ENCODE data around the gene CCDC179. TPM values are rescaled to one million over a fixed set of nuclear protein-coding genes. Genes with fewer than 3 reads are reported as not detected.

The CCDC179 gene
- total and polyA plus RNA-seq, 9 of the 15 experiments (the other 6 are each of a cell fraction or from before 2014, with no cell fraction given), result not detected

DNA sequence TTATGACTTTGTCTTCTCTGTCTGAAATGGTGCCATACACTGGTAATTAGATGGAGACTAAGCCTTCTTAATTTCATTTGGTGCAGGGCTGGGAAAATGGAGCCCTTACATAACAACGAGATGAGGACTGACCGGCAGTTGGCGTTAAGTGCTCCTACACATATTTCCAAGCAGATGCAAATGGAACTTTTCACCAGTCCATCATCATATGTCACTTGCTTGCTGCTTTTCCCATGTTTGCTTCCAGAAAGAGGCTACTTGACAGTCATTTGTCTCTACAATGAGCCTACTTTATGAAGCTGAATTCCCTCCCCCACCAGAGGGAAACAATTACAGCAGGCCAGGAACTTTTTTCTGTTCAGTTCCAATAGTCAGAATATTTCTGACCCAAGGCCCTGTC, 63.2 kb downstream of the CCDC179 start:
- in situ Hi-C loops (cut with MboI), result no loop called here
- Histone ChIP-seq H3K9me1 (ENCODE audit: control insufficient read depth, insufficient read depth, low read length) (no peaks in the 10 kb centered on the region), H4K20me1 (replicated peaks; ENCODE audit: control insufficient read depth, insufficient read depth, low read length) (no peaks in the 10 kb centered on the region), H3K9ac (ENCODE audit: insufficient read depth in 1 of 2, low read depth in 2 of 2, low read length in 2 of 2) (no peak overlapping the region), H3K36me3 (ENCODE audit: control insufficient read depth, insufficient read depth, low read length) (no peaks in the 10 kb centered on the region), H3K27me3 (ENCODE audit: control insufficient read depth in 2 of 2, insufficient read depth in 2 of 2, low read length in 2 of 2) (no peaks in the 10 kb centered on the region), H3K79me2 (ENCODE audit: control insufficient read depth, insufficient read depth, low read length) (no peaks in the 10 kb centered on the region), H3K4me2 (ENCODE audit: insufficient read depth, low read length) (no peak overlapping the region), H3K4me1 (replicated peaks in 1 of 2; ENCODE audit: control insufficient read depth in 2 of 2, insufficient read depth in 2 of 2, low read length in 2 of 2) (peaks cover 3 to 29% of the 10 kb centered on the region in 2 experiments; a peak in 3 of 5 replicates), H2AFZ (ENCODE audit: low read depth, low read length) (peak overlapping the region; percentile 47), H3K9me3 (replicated peaks; ENCODE audit: control insufficient read depth, insufficient read depth, low read depth, low read length) (no peaks in the 10 kb centered on the region), H3K27ac (ENCODE audit: extremely low read depth, low read depth, low read length) (no peak overlapping the region), H3K4me3 (no peak overlapping the region)
- TF ChIP-seq TRIM28 (IDR thresholded peaks at IDR 0.05), result no peak
- TF ChIP-seq SRSF9 (IDR thresholded peaks at IDR 0.05; ENCODE audit: borderline replicate concordance, low read depth, low read length), result no peak
- no peak for TF ChIP-seq TRIM24 (IDR thresholded peaks at IDR 0.05)
- intact Hi-C loops (cut with micrococcal nuclease), result no loop called here
- 43% methylated on average over 3 of the region's 3 CpGs for WGBS (ENCODE audit: insufficient coverage, low coverage, missing lambda C conversion rate)
- no TSS peak for BruUV-seq (replicated peaks)
- POLR2A ChIA-PET, result no interaction called here
- no peak for DNase-seq (ENCODE audit: extremely low read depth in 1 of 4, low spot score in 3 of 4)
- CTCF ChIA-PET (ENCODE audit: low intra/inter-chr PET ratio), result no interaction called here
- no peak for FAIRE-seq
- ATAC-seq, result no peak

Other genes starting within 250 kb of the CCDC179 start
- gene FANCF, start 234.7 kb downstream of the CCDC179 start, total RNA-seq (2014; rRNA removed), result 7.2 and 9.7 TPM in 2 replicates
- 7.7 and 8.1 TPM in 2 replicates for gene FANCF, start 234.7 kb downstream of the CCDC179 start, total RNA-seq (2014; rRNA removed; fragmentation: Illumina TruSeq; extraction: Trizol)
- 7.8 TPM in 2 replicates for gene FANCF, start 234.7 kb downstream of the CCDC179 start, total RNA-seq (2015; rRNA removed; fragmentation: Illumina TruSeq; extraction: Trizol)
- gene FANCF, start 234.7 kb downstream of the CCDC179 start, total RNA-seq (2021), result 10.3 and 11.0 TPM in 2 replicates
- 4.1 and 5.7 TPM in 2 replicates for gene FANCF, start 234.7 kb downstream of the CCDC179 start, polyA plus RNA-seq (2011; rRNA removed)
- gene FANCF, start 234.7 kb downstream of the CCDC179 start, polyA plus RNA-seq (2014; fragmentation: Illumina TruSeq; extraction: Trizol), result 6.7 and 7.5 TPM in 2 replicates
- gene FANCF, start 234.7 kb downstream of the CCDC179 start, polyA plus RNA-seq (2014; fragmentation: Nextera tagmentation; extraction: Ambion mirVana), result 1 to 10 TPM in 1 of 2 experiments, under 1 TPM in 1; 0.99 to 2.2 TPM
- gene FANCF, start 234.7 kb downstream of the CCDC179 start, polyA plus RNA-seq (2014; rRNA removed), result 8.1 and 10.8 TPM in 2 replicates
- 1.2 and 2.7 TPM in 2 replicates for gene GAS2, start 193.9 kb downstream of the CCDC179 start, total RNA-seq (2014; rRNA removed)
- 0.93 and 0.98 TPM in 2 replicates for gene GAS2, start 193.9 kb downstream of the CCDC179 start, total RNA-seq (2014; rRNA removed; fragmentation: Illumina TruSeq; extraction: Trizol)
- gene GAS2, start 193.9 kb downstream of the CCDC179 start, total RNA-seq (2015; rRNA removed; fragmentation: Illumina TruSeq; extraction: Trizol), result 1.4 and 1.8 TPM in 2 replicates
- 1.5 and 1.9 TPM in 2 replicates for gene GAS2, start 193.9 kb downstream of the CCDC179 start, total RNA-seq (2021)
- 0.54 and 1.4 TPM in 2 replicates for gene GAS2, start 193.9 kb downstream of the CCDC179 start, polyA plus RNA-seq (2011; rRNA removed)
- gene GAS2, start 193.9 kb downstream of the CCDC179 start, polyA plus RNA-seq (2014; fragmentation: Illumina TruSeq; extraction: Trizol), result 0.86 and 0.97 TPM in 2 replicates
- 1 to 10 TPM in 1 of 2 experiments, under 1 TPM in 1; 0.77 to 1.1 TPM for gene GAS2, start 193.9 kb downstream of the CCDC179 start, polyA plus RNA-seq (2014; fragmentation: Nextera tagmentation; extraction: Ambion mirVana)
- 1.1 and 1.7 TPM in 2 replicates for gene GAS2, start 193.9 kb downstream of the CCDC179 start, polyA plus RNA-seq (2014; rRNA removed)
- gene SVIP, start 30.7 kb downstream of the CCDC179 start, total RNA-seq (2014; rRNA removed), result 16.7 and 17.9 TPM in 2 replicates
- gene SVIP, start 30.7 kb downstream of the CCDC179 start, total RNA-seq (2014; rRNA removed; fragmentation: Illumina TruSeq; extraction: Trizol), result 51.1 and 69.5 TPM in 2 replicates
- gene SVIP, start 30.7 kb downstream of the CCDC179 start, total RNA-seq (2015; rRNA removed; fragmentation: Illumina TruSeq; extraction: Trizol), result 24.2 and 26.2 TPM in 2 replicates
- gene SVIP, start 30.7 kb downstream of the CCDC179 start, total RNA-seq (2021), result 48.0 and 58.0 TPM in 2 replicates
- gene SVIP, start 30.7 kb downstream of the CCDC179 start, polyA plus RNA-seq (2011; rRNA removed), result 21.7 and 50.5 TPM in 2 replicates
- gene SVIP, start 30.7 kb downstream of the CCDC179 start, polyA plus RNA-seq (2014; fragmentation: Illumina TruSeq; extraction: Trizol), result 23.2 and 23.6 TPM in 2 replicates
- gene SVIP, start 30.7 kb downstream of the CCDC179 start, polyA plus RNA-seq (2014; fragmentation: Nextera tagmentation; extraction: Ambion mirVana), result 10 to 100 TPM; 47.5 to 62.5 TPM
- 27.7 and 35.2 TPM in 2 replicates for gene SVIP, start 30.7 kb downstream of the CCDC179 start, polyA plus RNA-seq (2014; rRNA removed)